ENCODE measurements around the gene MYRFL.
"Not testable (repeated sequence)": the region's sequence is repeated elsewhere in the genome, so short reads cannot be mapped to it uniquely, and the experiment has no call there.

The MYRFL gene

DNA sequence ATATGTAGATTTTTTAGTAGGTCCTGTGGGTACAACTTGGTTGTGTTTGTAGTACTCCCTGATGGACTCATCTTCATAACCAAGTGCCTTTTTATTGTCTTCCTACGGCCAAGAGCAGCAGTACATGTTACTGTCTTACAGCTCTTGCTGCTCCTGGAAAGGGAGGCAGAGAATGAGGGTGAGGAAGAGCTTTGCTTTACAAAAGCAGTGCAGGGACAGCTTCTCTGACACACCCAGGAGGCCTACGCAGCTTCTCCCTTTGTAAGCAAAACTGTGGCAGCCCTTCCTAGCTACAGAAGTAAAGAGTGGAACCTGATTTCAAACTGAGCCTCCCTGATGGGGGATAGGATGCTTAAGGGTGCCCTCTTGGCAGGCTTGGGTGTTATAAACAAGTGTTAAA lies 18.6 kb downstream of the MYRFL start:
- no peak for DNase-seq (ENCODE audit: low read depth in 3 of 3)

DNA sequence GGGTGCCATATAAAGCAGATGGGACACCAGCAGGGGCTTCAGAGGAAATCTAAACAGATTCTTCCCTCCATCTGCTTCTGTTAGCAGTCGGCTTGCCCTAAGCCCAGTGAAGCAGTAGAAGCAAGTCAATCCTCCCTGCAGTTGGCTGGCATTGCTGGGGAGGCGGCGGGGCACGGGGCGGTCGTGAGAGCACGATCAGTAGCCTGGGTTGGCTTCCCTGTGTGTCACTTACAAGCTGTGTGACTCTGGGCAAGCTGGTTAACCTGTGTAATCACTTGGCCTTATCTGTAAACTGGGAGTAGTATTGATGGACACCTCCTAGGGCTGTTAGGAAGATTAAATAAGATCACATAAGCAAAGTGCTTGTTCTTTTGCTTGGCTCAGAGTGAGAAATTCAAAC lies 19.4 kb downstream of the MYRFL start:
- no peak for DNase-seq (ENCODE audit: low read depth in 3 of 3)

DNA sequence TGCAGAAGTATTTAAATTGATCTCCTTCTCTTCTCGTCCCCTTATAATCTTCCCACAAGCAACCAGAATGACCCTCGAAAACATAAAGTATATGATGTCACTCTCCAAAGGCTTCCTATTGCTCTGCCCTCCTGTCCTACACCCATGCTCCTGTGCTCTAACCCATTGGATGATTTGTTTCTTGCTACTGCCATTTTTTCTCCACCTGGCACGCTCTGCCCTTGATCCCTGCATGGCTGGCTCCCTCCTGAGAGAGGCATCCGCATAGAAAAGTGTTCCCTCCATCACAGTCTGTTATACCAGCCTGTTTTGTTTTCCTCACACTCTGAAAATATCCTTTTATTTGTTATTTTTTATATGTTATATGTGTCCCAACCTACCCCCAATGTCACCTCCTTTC lies 19.8 kb downstream of the MYRFL start:
- DNase-seq (ENCODE audit: low read depth in 3 of 3): no peak

DNA sequence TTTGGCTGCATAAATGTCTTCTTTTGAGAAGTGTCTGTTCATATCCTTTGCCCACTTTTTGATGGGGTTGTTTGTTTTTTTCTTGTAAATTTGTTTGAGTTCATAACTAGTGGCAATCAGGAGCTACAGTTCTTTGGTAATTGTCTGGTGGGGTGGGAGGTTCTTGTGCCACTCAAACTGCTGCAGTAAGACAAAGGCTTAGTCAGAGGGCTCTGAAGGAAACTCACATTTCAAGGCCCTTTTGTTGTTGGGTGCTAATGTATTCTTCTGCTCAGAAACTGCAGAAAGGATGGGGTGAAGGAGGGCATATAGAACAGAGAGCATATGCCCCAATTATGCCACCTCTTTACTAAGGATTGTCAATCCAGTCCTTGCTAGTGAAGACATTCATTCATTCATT lies 21.9 kb downstream of the MYRFL start:
- no peak for DNase-seq (ENCODE audit: low read depth in 3 of 3)

DNA sequence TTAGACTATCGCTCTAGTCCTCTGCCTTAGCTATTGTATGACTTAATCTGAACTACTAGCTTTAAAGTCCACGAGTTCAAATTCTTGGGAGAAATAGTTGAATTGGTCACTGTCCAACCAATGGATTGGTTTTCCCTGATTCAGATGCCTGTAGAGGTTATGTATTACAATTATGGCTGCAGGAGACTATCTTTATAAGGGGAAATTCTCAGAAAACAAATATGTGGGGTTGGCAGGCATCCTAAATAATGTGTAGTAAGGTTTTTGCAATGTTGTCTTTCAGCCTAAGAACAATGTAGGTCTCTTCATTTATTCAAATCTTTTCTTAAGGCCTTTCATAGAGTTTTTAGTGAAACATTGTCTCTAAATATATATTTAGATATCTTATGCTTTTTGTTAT lies 26.9 kb downstream of the MYRFL start:
- no peak for DNase-seq (ENCODE audit: low read depth in 3 of 3)

DNA sequence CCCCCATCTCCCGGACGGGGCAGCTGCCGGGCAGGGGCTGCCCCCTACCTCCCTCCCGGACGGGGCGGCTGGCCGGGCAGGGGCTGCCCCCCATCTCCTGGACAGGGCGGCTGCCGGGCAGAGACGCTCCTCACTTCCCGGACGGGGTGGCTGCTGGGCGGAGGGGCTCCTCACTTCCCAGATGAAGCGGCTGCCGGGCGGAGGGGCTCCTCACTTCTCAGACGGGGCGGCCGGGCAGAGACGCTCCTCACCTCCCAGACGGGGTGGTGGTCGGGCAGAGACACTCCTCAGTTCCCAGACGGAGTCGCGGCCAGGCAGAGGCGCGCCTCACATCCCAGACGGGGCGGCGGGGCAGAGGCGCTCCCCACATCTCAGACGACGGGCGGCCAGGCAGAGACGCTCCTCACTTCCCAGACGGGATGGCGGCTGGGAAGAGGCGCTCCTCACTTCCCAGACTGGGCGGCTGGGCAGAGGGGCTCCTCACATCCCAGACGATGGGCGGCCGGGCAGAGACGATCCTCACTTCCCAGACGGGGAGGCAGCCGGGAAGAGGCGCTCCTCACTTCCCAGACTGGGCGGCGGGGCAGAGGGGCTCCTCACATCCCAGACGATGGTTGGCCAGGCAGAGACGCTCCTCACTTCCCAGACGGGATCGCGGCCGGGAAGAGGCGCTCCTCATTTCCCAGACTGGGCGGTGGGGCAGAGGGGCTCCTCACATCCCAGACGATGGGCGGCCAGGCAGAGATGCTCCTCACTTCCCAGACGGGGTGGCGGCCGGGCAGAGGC lies 28.3 kb downstream of the MYRFL start:
- DNase-seq (ENCODE audit: low read depth in 3 of 3): not testable (repeated sequence)

DNA sequence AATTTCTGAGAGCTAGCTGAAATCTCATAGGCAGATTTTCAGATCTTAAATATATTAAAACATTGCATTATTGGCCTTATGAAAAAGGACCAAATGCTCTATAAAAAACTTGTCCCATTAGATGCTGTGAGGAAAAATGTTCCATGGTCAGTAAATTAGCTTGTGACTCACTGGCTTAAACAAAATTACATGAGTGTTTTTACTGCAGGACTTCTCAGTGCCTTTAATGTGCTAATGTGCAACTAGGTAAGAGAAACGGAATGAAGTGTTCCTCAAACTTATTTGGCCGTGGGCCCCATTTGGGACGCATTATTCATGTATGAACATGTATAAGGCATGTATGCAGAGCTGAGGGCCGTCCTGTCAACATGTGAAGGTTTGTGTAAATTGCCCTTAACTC lies 41.7 kb downstream of the MYRFL start:
- DNase-seq (ENCODE audit: low read depth in 3 of 3): no peak

DNA sequence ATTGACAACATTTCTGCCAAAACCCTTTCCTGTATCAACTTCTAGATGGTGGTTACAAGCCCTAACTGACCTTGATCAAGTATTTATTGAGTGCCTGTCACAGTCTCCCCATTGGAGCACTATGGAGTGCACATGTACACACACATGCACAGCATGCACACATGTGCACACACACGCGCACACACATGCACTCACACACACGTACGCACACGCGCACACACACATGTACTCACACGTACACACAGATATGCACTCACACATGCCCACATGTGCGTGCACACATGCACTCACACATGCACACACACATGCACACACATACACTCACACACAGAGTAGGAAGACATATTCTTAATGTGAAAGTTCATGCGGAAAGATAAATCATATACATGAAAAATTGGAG lies 43.7 kb downstream of the MYRFL start:
- DNase-seq (ENCODE audit: low read depth in 3 of 3): no peak

DNA sequence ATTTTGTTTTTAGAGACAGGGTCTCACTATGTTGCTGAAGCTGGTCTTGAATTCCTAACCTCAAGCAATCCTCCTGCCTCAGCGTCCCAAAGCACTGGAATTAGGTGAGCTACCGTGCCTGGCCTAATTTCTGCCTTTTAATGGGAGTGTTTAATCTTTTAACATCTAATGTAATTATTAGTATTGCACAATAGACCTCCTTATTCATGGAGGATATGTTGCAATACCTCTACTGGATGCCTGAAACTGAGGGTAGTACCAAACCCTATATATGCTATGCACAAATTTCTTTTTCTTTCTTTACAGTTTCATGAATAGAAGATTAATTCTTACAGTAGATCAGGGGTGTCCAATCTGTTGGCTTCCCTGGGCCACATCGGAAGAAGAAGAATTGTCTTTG lies 47.8 kb downstream of the MYRFL start:
- DNase-seq (ENCODE audit: low read depth in 3 of 3): no peak

DNA sequence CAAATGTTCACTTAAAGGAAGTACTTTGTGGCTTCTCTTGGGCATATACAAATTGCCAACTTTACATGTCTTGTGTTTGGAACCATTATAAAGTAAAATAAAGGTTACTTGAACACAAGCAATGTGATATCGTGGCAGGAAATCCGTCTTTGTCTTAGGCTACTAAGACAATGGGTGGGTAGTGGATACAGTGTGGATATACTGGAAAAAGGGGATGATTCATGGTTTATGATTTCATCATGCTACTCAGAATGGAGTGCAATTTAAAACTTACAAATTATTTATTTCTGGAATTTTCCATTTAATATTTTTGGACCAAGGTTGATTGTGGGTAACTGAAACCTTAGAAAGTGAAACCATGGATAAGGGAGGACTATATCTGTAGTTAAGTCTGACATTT lies 48.4 kb downstream of the MYRFL start:
- no peak for DNase-seq (ENCODE audit: low read depth in 3 of 3)

DNA sequence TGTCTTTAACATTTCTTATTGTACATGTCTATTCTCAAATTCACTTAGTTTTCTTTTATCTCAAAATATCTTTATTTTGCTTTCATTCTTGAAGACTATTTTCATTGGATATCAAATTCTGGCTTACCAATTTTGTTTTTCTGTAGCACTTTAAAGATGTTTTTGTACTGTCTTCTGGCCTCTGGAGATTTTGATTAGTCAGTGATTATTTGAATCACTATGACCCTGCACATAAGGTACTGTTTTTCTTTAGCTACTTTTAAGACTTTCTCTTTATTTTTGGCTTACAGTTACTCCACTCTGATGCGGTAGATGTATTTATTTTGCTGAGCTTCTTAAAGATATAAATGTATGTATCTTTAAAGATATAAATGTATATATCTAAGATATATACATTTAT lies 49.6 kb downstream of the MYRFL start:
- DNase-seq (ENCODE audit: low read depth in 3 of 3): no peak

DNA sequence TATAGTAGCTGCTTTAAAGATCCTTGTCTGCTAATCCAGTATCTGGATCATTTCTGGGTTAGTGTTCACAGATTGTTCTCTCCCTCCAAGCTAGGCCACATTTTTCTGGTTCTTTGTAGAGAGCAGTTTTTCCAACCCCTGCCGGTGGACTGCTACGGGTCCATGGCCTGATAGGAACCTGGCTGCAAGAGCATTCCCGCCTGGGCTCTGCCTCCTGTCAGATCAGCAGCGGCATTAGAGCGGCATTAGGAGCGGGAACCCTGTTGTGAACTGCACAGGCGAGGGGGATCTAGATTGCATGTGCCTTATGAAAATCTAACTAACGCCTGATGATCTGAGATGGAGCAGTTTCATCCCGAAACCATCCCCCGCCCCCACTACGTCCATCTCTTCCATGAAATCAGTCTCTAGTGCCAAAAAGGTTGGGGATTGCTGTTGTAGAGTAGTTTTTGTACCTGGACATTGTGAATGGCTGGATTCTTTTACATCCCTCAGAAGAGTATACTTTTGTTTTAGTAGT lies 50.4 kb downstream of the MYRFL start:
- DNase-seq (ENCODE audit: low read depth in 3 of 3): no peak

DNA sequence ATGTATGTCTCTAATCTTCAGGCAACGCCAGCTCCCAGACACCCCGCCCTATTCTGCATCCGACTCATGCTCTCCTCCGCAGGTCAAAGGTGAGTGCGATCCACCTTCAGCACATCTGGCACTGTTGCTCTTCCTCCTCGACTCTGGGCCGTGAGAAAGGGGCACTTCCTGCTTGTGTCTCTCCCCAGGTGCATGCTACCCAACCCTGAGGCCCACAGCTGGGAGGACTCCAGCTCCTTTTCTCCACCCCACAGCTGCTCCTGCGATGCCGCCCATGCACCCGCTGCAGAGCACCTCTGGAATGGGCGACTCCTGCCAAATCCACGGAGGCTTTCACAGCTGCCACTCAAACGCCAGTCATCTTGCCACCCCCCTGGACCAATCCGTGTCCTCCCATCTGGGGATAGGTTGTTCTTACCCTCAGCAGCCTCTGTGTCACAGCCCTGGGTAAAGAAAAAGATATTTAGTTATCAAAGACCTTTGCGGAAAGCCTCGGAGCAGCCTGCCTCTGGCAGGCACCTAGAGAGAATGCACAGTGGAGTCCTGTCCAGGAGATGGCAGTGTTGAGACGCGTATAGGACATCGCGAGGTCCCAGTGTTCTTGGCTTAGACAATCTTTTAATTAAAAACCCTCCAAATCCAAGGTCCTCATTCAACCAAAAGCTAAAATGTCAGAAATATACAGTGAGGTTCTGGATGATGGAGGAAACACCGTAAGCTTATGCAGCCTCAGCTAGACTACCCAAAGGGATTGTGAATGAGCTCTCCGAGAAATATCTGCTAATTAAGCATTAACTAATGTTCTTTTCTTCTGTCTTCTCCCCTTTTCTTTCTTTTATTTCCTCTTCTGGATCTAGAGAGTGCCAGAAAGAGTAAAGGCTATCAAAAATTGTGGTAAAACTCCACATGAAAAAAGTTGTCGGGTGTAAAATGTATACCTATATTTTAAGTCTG lies 54.3 kb downstream of the MYRFL start:
- DNase-seq (ENCODE audit: low read depth in 3 of 3): peak; percentile 23 to 62 (median 37)

DNA sequence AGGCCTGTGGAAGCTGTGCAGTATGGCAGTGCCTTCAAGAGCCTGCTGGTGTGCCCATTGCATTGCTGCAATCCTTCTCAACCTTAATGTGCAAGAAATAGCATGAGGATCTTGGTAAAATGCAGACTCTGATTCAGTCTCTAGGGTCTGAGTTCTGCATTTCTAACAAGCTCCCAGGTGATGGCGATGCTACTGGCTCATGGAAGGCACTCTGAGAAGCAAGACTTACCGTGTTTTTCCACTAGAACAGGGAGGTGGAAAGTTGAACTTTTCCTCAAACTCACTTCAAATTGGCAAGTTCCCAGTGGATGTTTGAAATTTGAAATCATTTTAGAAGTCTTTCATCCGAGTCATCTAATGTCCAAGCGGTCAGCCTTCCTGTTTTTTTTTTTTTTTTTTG lies 55.5 kb downstream of the MYRFL start:
- DNase-seq (ENCODE audit: low read depth in 3 of 3): no peak

DNA sequence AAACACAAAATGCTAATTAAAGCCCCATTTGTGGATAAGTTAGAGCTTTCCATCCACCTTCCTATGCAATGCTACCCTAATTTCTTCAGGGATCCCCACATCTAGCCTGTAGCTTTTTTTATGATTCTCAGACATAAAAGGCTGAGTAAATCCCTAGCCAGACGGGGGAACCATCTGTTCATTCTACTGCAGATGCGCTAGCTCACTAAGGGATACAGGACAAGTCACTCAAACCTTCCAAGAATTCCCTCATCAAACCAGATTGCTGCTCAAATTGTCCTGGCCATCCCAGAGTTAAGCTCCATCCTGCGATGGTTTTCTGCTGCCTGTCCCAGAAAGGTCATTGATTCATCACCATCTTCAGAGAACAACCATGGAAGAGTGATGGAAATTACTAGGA lies 56.7 kb downstream of the MYRFL start:
- no peak for DNase-seq (ENCODE audit: low read depth in 3 of 3)

DNA sequence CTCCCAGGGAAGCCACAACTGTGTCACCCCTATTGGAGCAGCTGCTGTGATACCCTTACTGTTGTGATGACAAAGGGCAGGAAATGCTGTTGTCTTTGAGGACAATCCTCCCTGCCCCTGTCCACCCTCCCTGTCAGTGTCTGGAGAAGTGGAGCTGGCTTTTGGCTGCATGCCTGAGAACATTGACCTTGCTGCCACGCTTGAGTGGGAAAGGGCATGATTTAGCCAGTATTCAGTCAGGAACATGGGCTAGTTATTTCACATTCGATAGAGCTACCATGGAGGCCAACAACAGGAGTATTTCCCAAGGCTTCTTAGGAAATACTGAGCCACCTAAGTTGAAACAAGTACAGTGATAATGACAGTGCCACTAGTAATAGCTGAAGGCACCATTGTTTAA lies 59.4 kb downstream of the MYRFL start:
- no peak for DNase-seq (ENCODE audit: low read depth in 3 of 3)

DNA sequence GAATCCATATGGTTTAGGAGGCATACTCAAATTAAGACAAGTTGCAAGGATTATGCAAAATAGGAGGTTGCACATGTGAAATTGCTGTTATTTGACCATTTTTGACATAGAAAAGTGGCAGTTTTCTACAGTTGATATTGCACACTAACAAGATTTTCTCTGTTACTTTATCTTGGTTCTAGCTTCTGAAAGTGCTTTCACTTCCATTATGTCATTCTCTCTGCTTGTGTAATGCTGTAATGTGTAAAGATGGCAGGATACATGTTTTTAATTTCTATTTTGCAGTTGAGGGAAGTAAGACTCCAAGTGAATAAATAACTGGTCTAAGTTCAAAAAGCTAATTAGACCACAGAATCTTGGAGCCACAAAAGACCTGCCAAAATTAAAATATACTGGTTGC lies 60.6 kb downstream of the MYRFL start:
- DNase-seq (ENCODE audit: low read depth in 3 of 3): no peak

DNA sequence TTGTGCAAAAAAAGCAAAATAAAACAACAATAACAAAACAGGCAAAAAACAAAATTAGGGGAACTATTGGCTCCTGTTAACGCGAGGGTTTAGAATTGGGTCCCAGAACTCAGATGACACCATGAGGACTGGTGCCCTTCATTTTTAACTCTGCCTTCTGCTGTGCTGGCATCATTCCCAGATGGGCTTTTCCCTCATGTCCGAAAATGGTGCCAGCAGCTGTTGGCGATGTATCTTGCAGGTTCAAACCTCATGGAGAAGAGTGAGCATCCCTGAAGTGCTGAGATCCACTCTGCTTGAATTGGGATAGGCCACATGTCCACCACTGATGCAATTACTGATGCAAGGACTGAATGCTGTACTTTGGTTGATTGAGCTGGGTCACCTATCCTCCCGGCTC lies 61.1 kb downstream of the MYRFL start:
- DNase-seq (ENCODE audit: low read depth in 3 of 3): no peak

DNA sequence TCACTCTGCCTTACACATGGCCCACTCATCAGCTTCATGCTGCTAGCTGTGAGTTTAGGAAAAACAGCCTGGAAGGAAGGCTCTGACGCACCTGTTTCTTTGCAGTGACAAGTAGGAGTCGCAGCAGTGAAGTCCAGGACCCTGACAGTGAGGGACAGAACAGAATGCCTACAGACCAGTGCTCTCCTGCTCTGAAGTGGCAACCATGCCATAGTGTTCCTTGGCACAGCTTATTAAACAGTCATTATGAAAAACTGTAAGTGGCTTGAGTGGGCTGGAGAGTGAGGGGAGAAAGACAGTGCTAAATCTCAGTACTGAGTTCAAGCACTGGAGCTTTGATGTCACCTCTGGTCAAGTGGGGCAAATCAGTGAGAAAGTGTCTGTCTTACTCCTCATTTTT lies 61.7 kb downstream of the MYRFL start:
- no peak for DNase-seq (ENCODE audit: low read depth in 3 of 3)

DNA sequence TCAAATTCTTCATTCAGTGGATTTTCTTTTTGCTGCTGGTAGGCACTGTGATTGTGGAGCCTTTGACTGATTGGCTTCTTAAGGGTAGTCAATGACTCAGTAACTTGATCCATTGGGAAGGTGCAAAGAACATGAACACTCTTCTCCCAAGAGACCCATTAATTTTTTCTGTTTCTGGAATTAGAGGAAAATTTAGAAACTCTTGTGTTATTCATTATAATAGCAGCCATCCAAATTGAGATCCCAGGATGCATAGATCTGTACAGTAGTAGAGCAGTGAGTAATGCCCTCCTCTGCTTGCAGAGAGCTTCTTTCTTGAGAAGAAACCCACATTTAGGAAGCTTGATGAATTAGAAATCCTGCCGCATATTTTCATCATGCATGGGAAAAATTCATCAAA lies 63.9 kb downstream of the MYRFL start:
- DNase-seq (ENCODE audit: low read depth in 3 of 3): no peak

DNA sequence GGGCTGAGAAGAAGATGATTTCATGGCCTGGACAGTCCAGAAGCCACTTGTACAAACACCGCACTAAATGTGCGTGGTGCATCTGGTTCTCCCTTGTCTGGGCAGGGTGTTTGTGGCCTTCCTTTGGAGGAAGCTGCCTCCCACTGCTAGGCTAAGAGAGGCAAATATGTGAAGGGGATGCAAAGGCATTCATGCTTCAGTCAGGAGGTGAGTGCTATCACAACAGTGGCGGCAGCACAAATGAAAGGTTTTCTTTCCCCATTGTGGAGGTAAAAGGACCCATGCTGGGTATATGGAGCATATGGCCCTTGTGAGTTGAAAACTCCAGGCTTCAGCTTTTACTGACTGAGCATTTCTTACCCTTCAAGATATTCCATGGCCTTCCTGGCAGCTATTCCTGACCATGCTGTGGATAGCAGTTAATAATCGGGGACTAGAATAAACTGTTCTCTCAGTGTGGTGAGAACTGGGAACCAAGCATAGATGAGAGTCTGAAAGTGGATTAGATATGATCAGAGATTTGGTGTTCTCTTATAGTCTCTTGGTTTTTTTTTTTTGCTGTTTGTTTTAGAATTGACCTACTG lies 69.9 kb downstream of the MYRFL start:
- DNase-seq (ENCODE audit: low read depth in 3 of 3): no peak

DNA sequence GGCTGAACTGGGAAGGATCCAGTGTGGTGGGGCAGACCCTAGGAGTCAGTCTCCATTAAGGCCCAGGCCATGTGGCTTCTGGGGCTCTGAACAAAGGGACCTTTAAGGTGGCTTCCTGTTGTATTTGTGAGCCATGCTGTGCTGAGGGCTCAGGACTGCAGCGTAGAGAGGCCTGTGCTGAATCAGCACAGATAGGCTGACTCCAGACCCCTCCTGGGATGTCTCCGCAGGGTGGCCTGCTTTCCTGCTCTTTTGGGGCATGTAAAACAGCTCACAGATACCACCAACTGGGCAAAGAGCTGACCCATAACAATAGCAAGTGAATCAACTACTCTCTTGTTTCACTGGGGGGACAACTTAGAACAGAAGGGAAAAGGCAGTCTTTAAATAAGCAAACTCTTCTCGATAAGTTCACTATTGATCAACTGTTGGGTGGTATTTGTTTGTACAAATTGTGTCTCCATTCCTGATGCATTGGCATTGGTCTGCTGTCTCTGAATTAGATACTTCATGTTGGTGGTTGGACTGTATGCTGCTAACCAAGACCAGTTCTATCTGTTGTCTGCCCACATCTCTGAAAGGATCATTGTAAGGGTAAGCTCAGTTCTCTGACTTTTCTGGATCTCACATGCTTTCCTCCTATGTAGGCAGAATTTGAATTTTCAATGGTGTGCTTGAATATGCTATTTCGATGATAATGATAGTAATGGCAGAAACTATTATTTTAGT lies 71.8 kb downstream of the MYRFL start:
- no peak for DNase-seq (ENCODE audit: low read depth in 3 of 3)

Data from stimulated activated CD4-positive, alpha-beta T cell treated with anti-CD3 and anti-CD28 coated beads, TNF-alpha, amount 100 ng/mL, for 24 hours (primary cell).